Mammary epithelial cell (primary cell): ENCODE results near the gene TCF15.

ENCODE experiments used
- EZH2 ChIP-seq: IDR thresholded peaks from 2 replicates; pipeline ENCODE4 v1.6.1; 2012; ENCODE audit warnings: low read length, inconsistent platforms, borderline replicate concordance
- TF ChIP-seq, protein P1 (sequence below), 2 donors: IDR thresholded peaks in 1 of 2; conservative IDR thresholded peaks in 1 of 2; 2 replicates each; pipeline ENCODE4 v1.5.1; 2011 to 2012; ENCODE audit warnings: inconsistent platforms in 2 of 2, low read length in 2 of 2, mild to moderate bottlenecking in 2 of 2, control low read depth in 1 of 2, low read depth in 1 of 2; ENCODE audit not compliant: insufficient read depth in 1 of 2; ENCODE audit errors: extremely low read depth in 1 of 2

DNA sequence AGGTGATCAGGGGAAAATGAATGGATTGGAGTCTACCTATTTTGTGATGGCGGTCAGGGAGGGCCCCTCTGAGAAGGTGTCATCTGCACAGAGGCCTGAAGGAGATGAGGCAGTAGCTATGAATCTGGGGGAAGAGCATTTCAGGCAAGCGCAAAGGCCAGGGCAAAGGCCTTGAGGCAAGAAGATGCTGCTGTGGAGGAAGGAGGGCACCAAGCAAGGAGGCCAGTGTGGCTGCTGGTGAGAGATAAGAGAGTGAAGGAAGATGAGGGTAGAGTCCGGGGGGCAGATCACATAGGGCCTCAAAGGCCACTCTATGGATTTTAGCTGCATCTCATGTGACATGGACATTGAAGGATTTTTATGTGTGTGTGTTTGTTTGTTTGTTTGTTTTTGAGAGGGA, 45.9 kb downstream of the TCF15 start:
- TF ChIP-seq, protein P1, sequence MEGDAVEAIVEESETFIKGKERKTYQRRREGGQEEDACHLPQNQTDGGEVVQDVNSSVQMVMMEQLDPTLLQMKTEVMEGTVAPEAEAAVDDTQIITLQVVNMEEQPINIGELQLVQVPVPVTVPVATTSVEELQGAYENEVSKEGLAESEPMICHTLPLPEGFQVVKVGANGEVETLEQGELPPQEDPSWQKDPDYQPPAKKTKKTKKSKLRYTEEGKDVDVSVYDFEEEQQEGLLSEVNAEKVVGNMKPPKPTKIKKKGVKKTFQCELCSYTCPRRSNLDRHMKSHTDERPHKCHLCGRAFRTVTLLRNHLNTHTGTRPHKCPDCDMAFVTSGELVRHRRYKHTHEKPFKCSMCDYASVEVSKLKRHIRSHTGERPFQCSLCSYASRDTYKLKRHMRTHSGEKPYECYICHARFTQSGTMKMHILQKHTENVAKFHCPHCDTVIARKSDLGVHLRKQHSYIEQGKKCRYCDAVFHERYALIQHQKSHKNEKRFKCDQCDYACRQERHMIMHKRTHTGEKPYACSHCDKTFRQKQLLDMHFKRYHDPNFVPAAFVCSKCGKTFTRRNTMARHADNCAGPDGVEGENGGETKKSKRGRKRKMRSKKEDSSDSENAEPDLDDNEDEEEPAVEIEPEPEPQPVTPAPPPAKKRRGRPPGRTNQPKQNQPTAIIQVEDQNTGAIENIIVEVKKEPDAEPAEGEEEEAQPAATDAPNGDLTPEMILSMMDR (conservative IDR thresholded peaks at IDR 0.05 in 1 of 2, IDR thresholded peaks at IDR 0.05 in 1 of 2; ENCODE audit: extremely low read depth in 1 of 2, insufficient read depth in 1 of 2, low read depth in 1 of 2, low read length in 2 of 2), result no peak
- no peak for TF ChIP-seq EZH2
